HG03469 (cell line): Measurements from ENCODE around the gene PAM16.

ENCODE experiments used
- ATAC-seq: cut with Tn5 transposase; IDR thresholded peaks from one replicate; pipeline ENCODE4 v1.9.1; 2021; ENCODE audit warnings: mild to moderate bottlenecking, moderate library complexity, moderate number of reproducible peaks; ENCODE audit not compliant: unreplicated experiment

Gene PAM16

DNA sequence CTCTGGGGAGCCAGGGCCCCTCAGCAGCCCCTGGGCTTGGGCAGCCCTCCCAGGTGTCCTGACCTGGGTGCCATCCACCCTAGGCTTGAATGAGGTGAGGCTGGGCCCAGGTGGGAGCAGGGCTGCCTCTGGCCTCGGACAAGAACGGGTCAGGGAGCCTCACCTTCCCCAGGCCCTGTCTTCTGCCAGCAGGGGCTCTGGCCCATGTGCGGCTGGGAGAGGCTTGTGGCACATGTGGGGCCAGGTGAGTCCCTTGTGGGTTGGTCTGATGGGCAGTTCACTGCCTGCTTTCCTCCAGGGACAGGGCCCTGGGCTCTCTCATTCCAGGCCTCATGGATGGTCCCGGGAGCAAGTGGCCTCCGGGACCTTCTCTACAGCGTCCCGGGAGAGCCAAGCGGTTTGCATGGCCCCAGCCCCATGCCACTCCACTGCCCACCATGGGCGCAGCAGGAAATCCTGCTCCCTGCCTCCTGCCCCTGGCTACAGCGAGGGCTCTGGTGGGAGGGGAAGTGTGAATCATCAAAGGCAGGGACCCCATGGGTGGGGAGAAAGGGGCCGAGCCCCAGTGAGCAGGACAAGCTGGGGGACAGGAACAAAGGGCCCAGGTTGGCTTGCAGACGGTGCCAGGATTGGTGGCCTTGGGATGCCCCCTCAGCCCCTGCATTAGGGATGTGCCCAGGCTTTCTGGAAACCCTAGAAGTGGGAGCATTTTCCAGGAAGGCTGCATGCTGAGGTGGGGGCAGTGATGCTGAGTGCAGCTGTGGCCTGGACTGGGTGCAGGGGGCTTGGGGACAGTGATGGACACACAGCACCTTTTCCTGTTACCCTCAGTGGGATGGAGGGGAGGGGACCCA lies 32.7 kb upstream of the PAM16 start:
- ATAC-seq = no peak

- ATAC-seq = no peak
Measured at GRCh38 chr16:4382795-4383357, 31.8 kb upstream of the PAM16 start.

DNA sequence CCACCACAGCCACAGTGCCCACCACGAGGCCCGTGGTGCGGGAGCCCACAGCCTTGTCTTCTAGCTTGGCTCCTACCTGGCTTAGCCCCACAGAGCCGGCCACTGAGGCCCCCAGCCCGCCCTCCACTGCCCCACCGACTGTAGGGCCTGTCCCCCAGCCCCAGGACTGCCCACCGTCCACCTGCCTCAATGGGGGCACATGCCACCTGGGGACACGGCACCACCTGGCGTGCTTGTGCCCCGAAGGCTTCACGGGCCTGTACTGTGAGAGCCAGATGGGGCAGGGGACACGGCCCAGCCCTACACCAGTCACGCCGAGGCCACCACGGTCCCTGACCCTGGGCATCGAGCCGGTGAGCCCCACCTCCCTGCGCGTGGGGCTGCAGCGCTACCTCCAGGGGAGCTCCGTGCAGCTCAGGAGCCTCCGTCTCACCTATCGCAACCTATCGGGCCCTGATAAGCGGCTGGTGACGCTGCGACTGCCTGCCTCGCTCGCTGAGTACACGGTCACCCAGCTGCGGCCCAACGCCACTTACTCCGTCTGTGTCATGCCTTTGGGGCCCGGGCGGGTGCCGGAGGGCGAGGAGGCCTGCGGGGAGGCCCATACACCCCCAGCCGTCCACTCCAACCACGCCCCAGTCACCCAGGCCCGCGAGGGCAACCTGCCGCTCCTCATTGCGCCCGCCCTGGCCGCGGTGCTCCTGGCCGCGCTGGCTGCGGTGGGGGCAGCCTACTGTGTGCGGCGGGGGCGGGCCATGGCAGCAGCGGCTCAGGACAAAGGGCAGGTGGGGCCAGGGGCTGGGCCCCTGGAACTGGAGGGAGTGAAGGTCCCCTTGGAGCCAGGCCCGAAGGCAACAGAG lies 31.0 kb upstream of the PAM16 start:
- no peak for ATAC-seq

- ATAC-seq = no peak
Measured at GRCh38 chr16:4381072-4381934, 30.2 kb upstream of the PAM16 start.

GRCh38 chr16:4380119-4381063 lies 29.3 kb upstream of the PAM16 start:
- ATAC-seq = no peak

GRCh38 chr16:4378999-4379690 lies 28.0 kb upstream of the PAM16 start:
- ATAC-seq = no peak

DNA sequence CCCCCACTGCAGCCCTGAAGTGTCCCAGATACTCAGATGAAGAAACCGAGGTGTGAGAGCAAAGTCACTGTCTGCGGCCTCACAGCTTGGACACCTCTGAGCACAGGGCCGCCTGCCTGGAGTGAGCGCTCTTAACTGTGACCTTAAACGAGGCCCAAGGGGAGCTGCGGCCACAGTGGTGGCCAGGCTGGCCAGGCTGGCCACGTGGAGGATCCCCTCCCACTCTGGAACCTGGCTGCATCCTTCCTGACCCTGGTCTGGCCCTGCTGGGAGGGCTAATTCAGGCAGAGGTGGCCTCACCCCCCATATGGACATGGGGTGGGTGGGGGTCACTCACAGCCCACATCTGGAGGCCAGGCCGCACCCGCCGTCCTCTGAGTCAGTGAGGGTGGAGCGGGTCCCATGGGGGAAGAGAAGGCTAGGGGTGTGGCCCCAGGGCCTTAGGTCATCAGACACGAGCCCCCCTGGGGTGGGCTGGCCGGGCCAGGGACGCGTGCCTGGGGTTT lies 27.1 kb upstream of the PAM16 start:
- no peak for ATAC-seq

DNA sequence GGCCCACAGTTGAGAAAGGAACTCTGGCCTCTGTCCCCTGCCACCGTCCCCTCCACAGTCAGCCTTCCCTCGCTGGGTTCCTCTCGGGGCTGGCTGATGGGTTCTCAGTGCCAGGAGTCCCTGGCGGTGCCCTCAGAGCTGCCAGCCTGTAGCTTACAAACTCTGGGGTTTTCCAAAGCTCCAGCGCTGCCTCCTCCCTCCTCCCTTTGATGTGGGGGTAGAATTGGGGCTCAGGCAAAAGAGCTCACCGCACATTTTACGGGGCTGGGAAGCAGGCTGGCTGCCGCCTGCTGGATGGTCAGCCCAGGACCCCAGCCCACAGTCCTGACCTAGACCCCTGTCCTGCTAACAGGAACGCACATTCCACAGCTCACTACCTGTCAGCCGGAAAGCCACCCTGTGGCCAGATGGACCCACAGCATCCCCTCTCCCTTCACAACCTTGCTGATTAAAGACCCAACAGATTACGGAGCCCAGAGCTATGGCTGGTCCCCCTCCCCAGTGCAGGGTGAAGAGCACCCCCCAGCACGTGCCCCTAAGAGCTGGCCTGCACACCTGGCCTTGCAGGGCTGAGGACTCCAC lies 26.5 kb upstream of the PAM16 start:
- ATAC-seq = no peak

DNA sequence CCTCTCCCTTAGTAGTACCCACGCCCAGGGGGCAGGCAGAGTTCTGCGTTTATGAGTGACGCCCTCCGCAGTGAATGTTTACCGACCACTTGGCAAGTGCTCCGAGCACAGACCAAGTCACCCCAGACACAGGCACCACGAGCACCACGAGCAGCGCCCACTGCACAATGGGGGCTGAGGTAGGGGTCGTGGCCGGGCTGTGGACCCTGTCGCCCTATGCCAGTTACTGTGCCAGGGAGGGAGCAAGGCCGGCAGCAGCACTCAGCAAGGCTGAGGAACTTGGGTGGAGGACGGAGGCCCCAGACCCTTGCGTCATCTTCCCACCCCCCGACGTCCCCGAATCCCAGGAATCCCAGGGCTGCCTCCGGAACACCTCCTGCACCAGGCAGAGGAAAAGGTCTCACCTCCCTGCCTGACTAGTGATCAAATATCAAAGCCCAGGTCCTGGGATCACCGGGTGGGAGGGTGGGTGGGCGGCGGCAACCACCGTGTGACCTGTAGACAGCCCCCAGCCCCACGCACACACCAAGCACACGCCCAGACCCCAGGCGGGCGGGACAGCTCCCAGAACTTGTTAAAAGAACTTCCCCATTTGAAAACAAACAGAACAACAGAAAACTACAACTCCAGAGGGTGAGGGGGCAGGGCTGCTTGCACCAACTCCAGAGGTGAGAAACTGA lies 25.9 kb upstream of the PAM16 start:
- no peak for ATAC-seq

DNA sequence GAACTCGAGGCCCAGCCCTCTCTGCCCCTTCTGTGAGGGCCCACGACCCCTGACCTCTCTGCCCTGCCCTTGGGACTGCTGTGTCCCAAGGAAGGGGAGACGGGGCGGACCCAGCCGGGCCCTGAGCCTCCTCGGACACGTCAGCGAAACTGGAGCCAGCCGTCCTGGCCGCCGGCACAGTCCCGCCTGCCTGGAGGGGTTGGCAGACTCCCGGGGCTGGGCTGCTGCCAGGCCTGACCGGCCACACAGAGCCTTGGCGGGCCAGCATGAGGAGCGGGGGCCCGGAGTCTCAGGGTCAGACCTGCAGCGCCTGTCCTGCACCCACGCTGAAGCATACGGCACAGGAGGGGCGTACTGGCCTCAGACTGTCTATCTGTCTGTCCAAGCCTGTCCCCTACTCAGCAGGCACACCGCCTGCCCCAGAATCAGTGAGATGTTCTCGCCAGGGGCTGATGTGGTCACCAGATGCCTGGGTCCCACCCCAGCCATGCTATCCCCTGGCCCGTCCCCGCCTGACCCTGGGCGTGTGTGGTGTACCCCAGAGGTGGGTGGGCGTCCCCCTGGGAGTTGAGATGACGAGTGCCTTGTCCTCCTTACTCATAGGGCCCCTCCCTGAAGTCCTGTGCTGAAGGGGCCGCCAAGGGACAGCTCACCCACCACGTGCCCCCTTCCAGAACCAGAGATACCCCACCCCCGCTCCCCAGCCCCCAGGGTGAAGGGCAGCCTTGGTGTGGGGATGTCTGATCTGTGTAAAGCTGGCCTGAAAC lies 25.2 kb upstream of the PAM16 start:
- ATAC-seq = no peak

DNA sequence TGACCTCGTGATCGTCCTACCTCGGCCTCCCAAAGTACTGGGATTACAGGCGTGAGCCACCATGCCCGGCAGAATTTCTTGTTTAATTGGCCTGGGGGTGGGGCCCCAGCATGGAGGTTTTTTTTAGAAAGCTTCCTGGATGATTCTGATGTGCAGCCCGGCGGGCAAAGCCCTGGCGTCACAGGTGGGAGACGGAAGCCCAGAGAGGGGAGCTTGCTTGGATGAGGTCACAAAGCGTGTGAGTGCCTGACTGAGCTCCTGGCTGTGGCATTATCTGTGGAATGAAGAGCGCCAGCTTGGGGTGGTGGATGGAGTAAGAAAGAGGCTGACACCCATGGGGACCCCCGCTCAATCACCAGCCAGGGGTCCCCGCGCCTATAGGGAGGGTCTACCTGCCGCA lies 24.6 kb upstream of the PAM16 start:
- no peak for ATAC-seq

DNA sequence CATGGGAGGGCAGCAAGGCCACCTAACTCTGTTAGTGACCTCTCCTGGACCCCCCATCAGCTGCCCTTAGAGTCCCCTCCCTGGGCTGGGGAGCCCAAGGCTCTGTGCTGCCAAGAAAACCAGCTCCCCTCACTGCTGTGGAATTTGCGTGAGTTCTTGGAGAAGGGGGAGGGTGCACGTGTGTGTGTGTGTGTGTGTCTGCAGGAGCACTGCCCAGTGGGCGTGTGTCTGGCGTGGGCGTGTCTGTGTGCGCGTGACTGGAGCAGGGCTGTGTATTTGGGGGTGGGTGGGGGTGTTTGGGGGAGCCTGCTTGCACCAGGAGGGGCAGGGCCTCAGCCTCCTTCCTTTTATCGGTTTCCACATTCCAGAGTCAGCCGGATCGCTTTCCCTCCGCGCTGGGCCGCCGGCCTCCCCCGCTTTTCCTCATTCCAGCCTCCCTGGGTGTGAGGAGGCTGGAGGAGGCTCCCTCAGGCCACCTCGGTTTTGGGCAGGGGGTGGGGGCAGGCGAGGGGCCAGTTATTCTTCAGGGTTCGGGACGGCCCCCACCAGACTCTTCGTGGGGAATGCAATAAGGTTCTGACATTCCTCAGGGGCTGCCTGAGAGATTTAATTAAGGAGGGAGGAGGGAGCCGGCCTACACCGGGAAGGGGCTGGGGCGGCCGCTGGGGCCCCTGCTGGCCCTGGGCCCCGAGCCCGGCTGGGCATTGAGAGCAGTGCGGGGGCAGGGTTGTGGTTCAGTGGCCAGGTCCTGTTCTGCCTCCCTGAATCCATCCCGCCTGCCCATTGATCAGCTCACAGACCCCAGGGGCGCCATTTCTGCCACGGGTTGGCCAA lies 23.0 kb upstream of the PAM16 start:
- no peak for ATAC-seq

DNA sequence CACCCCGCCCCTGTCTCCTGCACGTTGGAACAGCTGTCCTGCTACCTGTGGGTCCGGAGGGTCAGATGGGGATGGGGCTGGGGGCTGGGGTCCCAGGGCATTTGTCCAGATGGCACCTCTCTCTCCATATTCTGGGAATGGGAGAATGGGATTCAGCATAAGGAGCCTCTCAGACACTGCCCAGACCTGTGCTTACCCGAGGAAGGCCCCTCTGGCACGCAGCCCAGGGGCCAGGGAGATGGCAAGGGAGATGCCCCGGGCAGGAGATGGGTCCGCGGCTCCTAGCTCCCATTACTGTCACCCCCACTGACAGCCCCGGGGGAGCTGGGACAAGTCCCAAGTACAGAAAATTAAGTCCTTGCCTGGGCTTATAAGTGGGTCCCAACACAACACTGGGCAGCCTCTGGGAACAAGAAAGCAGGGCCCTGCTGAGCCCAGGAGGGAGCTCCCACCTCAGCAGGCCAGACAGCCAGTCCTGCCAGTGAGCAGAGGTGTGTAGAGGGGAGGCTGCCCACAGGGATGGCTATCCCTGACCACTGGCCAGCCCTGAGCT lies 22.3 kb upstream of the PAM16 start:
- ATAC-seq = no peak

DNA sequence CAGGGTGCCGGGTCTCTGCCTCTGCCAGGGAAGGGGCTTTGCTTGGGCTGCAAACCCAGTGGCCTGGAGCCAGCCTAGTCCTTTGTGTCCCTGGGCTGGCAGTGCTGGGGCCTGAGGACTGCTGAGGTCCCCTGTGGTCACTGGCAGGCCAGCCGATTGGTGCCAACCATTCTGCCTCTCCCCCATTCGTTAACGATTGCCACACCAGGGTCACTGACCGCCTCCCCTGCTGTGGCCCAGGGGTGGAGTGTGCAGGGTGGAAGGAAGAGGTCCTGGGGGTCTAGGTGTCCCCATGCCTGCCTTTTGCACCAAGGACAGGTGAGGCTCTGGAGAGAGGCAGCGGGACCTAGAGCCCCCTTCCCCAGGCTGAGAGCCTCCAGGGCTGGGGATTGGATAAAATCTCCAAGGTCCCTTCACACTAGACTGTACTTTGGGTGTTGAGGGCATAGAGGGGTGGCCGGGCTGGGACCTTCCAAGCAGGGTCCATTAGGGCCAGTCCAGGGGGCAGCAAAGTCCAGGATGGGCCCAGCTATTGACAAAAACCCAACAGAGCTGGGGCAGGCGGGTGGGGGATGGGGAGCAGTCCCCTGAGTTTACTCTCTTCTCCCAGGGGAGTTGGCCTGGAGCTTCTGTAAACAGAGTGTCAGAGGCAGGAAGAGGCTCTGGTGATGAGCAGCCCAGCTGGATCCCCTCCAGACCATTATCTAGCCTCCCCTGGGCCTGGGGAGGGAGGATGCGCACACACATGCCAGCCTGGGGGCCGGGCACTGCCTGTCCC lies 21.6 kb upstream of the PAM16 start:
- ATAC-seq = no peak

GRCh38 chr16:4372001-4372577 lies 21.0 kb upstream of the PAM16 start:
- no peak for ATAC-seq
